Esophagus squamous epithelium (tissue), 5 donors: ENCODE data around the gene ERP44. TPM values are rescaled to one million over a fixed set of nuclear protein-coding genes. Genes with fewer than 3 reads are reported as not detected.
A peak's percentile ranks its signal among the peaks of the same experiment; 100 is the strongest.

Experiments
- DNase-seq: peaks from one replicate; lab custom pipeline; 2025; lab: John Stamatoyannopoulos, UW
- H3K27ac ChIP-seq, 4 donors: fragments of 200-600 bp; sonication (generic); one replicate each; pipeline ENCODE4 v1.5.1; 2016 to 2019; ENCODE audit warnings: mild to moderate bottlenecking in 1 of 4
- H3K27me3 ChIP-seq, 4 donors: fragments of 200-600 bp; sonication (generic); 1 replicate in 3 of 4; 2 replicates in 1 of 4; pipeline versions ENCODE4 v1.5.1 to v1.6.0; 2017 to 2021; ENCODE audit warnings: antibody characterized with exemption in 1 of 4
- H3K36me3 ChIP-seq, 3 donors: fragments of 200-600 bp; sonication (generic); one replicate each; pipeline ENCODE4 v1.5.1; 2016 to 2019
- H3K4me1 ChIP-seq, 3 donors: fragments of 200-600 bp; sonication (generic); one replicate each; pipeline ENCODE4 v1.5.1; 2017 to 2019
- H3K4me3 ChIP-seq, 4 donors: fragments of 200-600 bp; sonication (generic); 1 replicate in 3 of 4; 2 replicates in 1 of 4; pipeline ENCODE4 v1.5.1; 2016 to 2019; ENCODE audit warnings: mild to moderate bottlenecking in 2 of 4, moderate library complexity in 1 of 4
- H3K9me3 ChIP-seq, 3 donors: fragments of 200-600 bp; sonication (generic); one replicate each; pipeline ENCODE4 v1.5.1; 2016 to 2019
- CTCF ChIP-seq, 6 experiments: fragments of 450-650 bp in 4 of 6; fragments of 200-600 bp in 2 of 6; sonication (generic) in 2 of 6; IDR thresholded peaks; one replicate each; pipeline ENCODE4 v1.5.1; 2016 to 2019; ENCODE audit warnings: antibody characterized with exemption in 6 of 6, mild to moderate bottlenecking in 4 of 6, moderate library complexity in 4 of 6
- POLR2A ChIP-seq, 4 donors: fragments of 450-650 bp; IDR thresholded peaks; one replicate each; pipeline ENCODE4 v1.6.1; 2017; ENCODE audit warnings: antibody characterized with exemption in 4 of 4, mild to moderate bottlenecking in 4 of 4, moderate library complexity in 3 of 4
- WGBS, 2 donors: methylation state at CpG; one replicate each; pipeline ENCODE4 v1.1.5; 2018; 5-methylcytosine and 5-hydroxymethylcytosine counted together
- intact Hi-C: fragments of 100-400 bp; cut with DNase I; formaldehyde crosslinking; loops from one replicate; pipeline ENCODE4 v1.15.0; 2022
- total RNA-seq, 4 donors: library from RNA; depleted of rRNA; stranded (reverse); fragments of >200 nt; gene quantifications; one replicate each; pipeline ENCODE4 v1.1.0, GENCODE V29; 2016
- donor health status: DM: yes; HTN: yes; CAD: no.

The ERP44 gene
- total RNA-seq, 4 donors from 2014 or later: 13.5 to 19.2 (median 16.3) TPM

- Histone ChIP-seq H3K27ac (no peak overlapping the region), H3K9me3 (peaks cover 0 to 4% (median 0%) of the 10 kb centered on the region in 3 donors), H3K4me1 (peaks cover 0 to 8% (median 0%) of the 10 kb centered on the region in 3 donors), H3K4me3 (no peak overlapping the region), H3K36me3 (peaks cover 0 to 81% (median 7%) of the 10 kb centered on the region in 3 donors), H3K27me3 (no peaks in the 10 kb centered on the region)
- TF ChIP-seq CTCF (IDR thresholded peaks at IDR 0.05) (no peak), POLR2A (IDR thresholded peaks at IDR 0.05) (no peak)
- intact Hi-C loops: no loop called here
- DNase-seq: no peak
- 85 to 92% methylated on average over 2 of the region's 2 CpGs for WGBS, 2 donors
These were observed 85.2 kb downstream of the ERP44 start for GRCh38 chr9:100013573-100013972.

- Histone ChIP-seq H3K27ac (no peak overlapping the region), H3K4me1 (peaks cover 0 to 8% (median 0%) of the 10 kb centered on the region in 3 donors), H3K4me3 (no peak overlapping the region), H3K9me3 (peaks cover 0 to 4% (median 0%) of the 10 kb centered on the region in 3 donors), H3K27me3 (no peaks in the 10 kb centered on the region), H3K36me3 (peaks cover 0 to 76% (median 7%) of the 10 kb centered on the region in 3 donors)
- no peak for TF ChIP-seq CTCF (IDR thresholded peaks at IDR 0.05)
- TF ChIP-seq POLR2A (IDR thresholded peaks at IDR 0.05): no peak
- intact Hi-C loops: no loop called here
- no peak for DNase-seq
These were observed 86.5 kb downstream of the ERP44 start for GRCh38 chr9:100012279-100012678.

GRCh38 chr9:100011062-100011681 lies 87.6 kb downstream of the ERP44 start:
- no peak for DNase-seq
- intact Hi-C loops: no loop called here
- peaks cover 0 to 8% (median 0%) of the 10 kb centered on the region in 3 donors for H3K4me1 ChIP-seq
- no peaks in the 10 kb centered on the region for H3K27me3 ChIP-seq
- no peak overlapping the region for H3K27ac ChIP-seq
- TF ChIP-seq CTCF (IDR thresholded peaks at IDR 0.05): peak; percentile 35 to 72 (median 44)
- TF ChIP-seq POLR2A (IDR thresholded peaks at IDR 0.05): no peak
- H3K9me3 ChIP-seq: peaks cover 0 to 4% (median 0%) of the 10 kb centered on the region in 3 donors
- 54 to 62% methylated on average over 1 of the region's 1 CpG for WGBS, 2 donors
- H3K36me3 ChIP-seq: peaks cover 0 to 76% (median 7%) of the 10 kb centered on the region in 3 donors
- no peak overlapping the region for H3K4me3 ChIP-seq

- DNase-seq: no peak
- Histone ChIP-seq H3K9me3 (peaks cover 0 to 8% (median 0%) of the 10 kb centered on the region in 3 donors), H3K4me3 (no peak overlapping the region), H3K36me3 (peaks cover 4 to 42% (median 5%) of the 10 kb centered on the region in 3 donors), H3K27me3 (no peaks in the 10 kb centered on the region), H3K4me1 (no peaks in the 10 kb centered on the region), H3K27ac (no peak overlapping the region)
- intact Hi-C loops: no loop called here
- TF ChIP-seq CTCF (IDR thresholded peaks at IDR 0.05) (no peak), POLR2A (IDR thresholded peaks at IDR 0.05) (no peak)
- 85 to 100% methylated on average over 4 to 5 of the region's 5 CpGs for WGBS, 2 donors
These were observed 99.0 kb downstream of the ERP44 start for GRCh38 chr9:99999797-100000196.

GRCh38 chr9:99998866-99999265 lies 99.9 kb downstream of the ERP44 start:
- Histone ChIP-seq H3K9me3 (peaks cover 0 to 8% (median 0%) of the 10 kb centered on the region in 3 donors), H3K27me3 (no peaks in the 10 kb centered on the region), H3K27ac (no peak overlapping the region), H3K4me1 (no peaks in the 10 kb centered on the region), H3K36me3 (peaks cover under 1 to 37% (median 4%) of the 10 kb centered on the region in 3 donors), H3K4me3 (no peak overlapping the region)
- DNase-seq: no peak
- WGBS, 2 donors: 95 to 98% methylated on average over 6 to 24 of the region's 26 CpGs
- intact Hi-C loops: no loop called here
- TF ChIP-seq CTCF (IDR thresholded peaks at IDR 0.05) (no peak), POLR2A (IDR thresholded peaks at IDR 0.05) (no peak)
